Measurements from ENCODE around the gene KIAA0232. TPM values are rescaled to one million over a fixed set of nuclear protein-coding genes. Genes with fewer than 3 reads are reported as not detected.

Gene KIAA0232
- total RNA-seq, 1 donor from 2014 or later, result 20.9 TPM

- TF ChIP-seq CTCF (conservative IDR thresholded peaks at IDR 0.05; ENCODE audit: low read depth, low read length), result no peak
Observed at GRCh38 chr4:6765703-6766102, 16.8 kb upstream of the KIAA0232 start.

GRCh38 chr4:6767386-6767747 lies 15.2 kb upstream of the KIAA0232 start:
- no peak for TF ChIP-seq CTCF (conservative IDR thresholded peaks at IDR 0.05; ENCODE audit: low read depth, low read length)
- H3K4me3 ChIP-seq (ENCODE audit: low read depth, low read length), result no peak overlapping the region
- DNase-seq (ENCODE audit: low read depth), result no peak

More at GRCh38 chr4:6765703-6766102, 16.8 kb upstream of the KIAA0232 start:
- no peak for DNase-seq (ENCODE audit: low read depth)
- H3K4me3 ChIP-seq (ENCODE audit: low read depth, low read length), result no peak overlapping the region

- no peak for TF ChIP-seq CTCF (conservative IDR thresholded peaks at IDR 0.05; ENCODE audit: low read depth, low read length)
- H3K4me3 ChIP-seq (ENCODE audit: low read depth, low read length), result no peak overlapping the region
- DNase-seq (ENCODE audit: low read depth), result no peak
Observed at GRCh38 chr4:6767748-6768538, 14.6 kb upstream of the KIAA0232 start.

- no peak for DNase-seq (ENCODE audit: low read depth)
- no peak overlapping the region for H3K4me3 ChIP-seq (ENCODE audit: low read depth, low read length)
- no peak for TF ChIP-seq CTCF (conservative IDR thresholded peaks at IDR 0.05; ENCODE audit: low read depth, low read length)
Observed at GRCh38 chr4:6768539-6768905, 14.0 kb upstream of the KIAA0232 start.

GRCh38 chr4:6769233-6769988 lies 13.1 kb upstream of the KIAA0232 start:
- no peak for TF ChIP-seq CTCF (conservative IDR thresholded peaks at IDR 0.05; ENCODE audit: low read depth, low read length)
- no peak for DNase-seq (ENCODE audit: low read depth)
- no peak overlapping the region for H3K4me3 ChIP-seq (ENCODE audit: low read depth, low read length)

- no peak for DNase-seq (ENCODE audit: low read depth)
- no peak for TF ChIP-seq CTCF (conservative IDR thresholded peaks at IDR 0.05; ENCODE audit: low read depth, low read length)
- H3K4me3 ChIP-seq (ENCODE audit: low read depth, low read length), result no peak overlapping the region
Observed at GRCh38 chr4:6769989-6770420, 12.5 kb upstream of the KIAA0232 start.
